OCI-LY7 (cell line): ENCODE results near the gene YIPF7.

ENCODE experiments used
- CTCF ChIP-seq: fragments of 200-600 bp; sonication (generic); conservative IDR thresholded peaks from 2 replicates; pipeline ENCODE4 v1.5.1; 2014; ENCODE audit warnings: mild to moderate bottlenecking, antibody characterized with exemption, low read length, moderate library complexity, mixed read lengths
- EZH2phosphoT487 ChIP-seq: fragments of 200-600 bp; sonication (generic); IDR thresholded peaks from 2 replicates; pipeline ENCODE4 v1.6.1; 2018; ENCODE audit warnings: low read depth, borderline replicate concordance, mild to moderate bottlenecking, mixed run types, antibody characterized with exemption, low read length, moderate library complexity, mixed read lengths

GRCh38 chr4:44623676-44624075, 27.7 kb downstream of the YIPF7 start:
- TF ChIP-seq CTCF: no peak
- TF ChIP-seq EZH2phosphoT487: no peak
